Activated T-helper 1 cell treated with anti-CD3 and anti-CD28 coated beads, Interleukin-12 subunit alpha, Interleukin-12 subunit beta, Interleukin-2, Interleukin-4 antibody, amounts not matched to agents 30 ng/mL and 10 ng/mL and 1 ng/mL, durations not matched to agents 14 hours and 24 hours and 36 hours (primary cell): Measurements from ENCODE around the gene PKIB. TPM values are rescaled to one million over a fixed set of nuclear protein-coding genes. Genes with fewer than 3 reads are reported as not detected.

ENCODE experiments used
- DNase-seq: peaks from one replicate; pipeline ENCODE4 v3.0.0; 2021; ENCODE audit warnings: low spot score
- H3K27ac Mint-ChIP-seq: one replicate; pipeline ENCODE4 v1.8.0; 2021; ENCODE audit warnings: mild to moderate bottlenecking, mixed read lengths
- H3K27me3 Mint-ChIP-seq: one replicate; pipeline ENCODE4 v1.8.0; 2022; ENCODE audit warnings: mild to moderate bottlenecking, moderate library complexity, mixed read lengths; ENCODE audit not compliant: insufficient read depth
- H3K36me3 Mint-ChIP-seq: one replicate; pipeline ENCODE4 v1.8.0; 2021; ENCODE audit warnings: low read depth, mixed read lengths
- H3K4me1 Mint-ChIP-seq: one replicate; pipeline ENCODE4 v1.8.0; 2021; ENCODE audit warnings: low read depth, mixed read lengths
- H3K4me3 Mint-ChIP-seq: one replicate; pipeline ENCODE4 v1.8.0; 2021; ENCODE audit warnings: mild to moderate bottlenecking, moderate library complexity, mixed read lengths
- H3K9me3 Mint-ChIP-seq: one replicate; pipeline ENCODE4 v1.8.0; 2021; ENCODE audit warnings: mixed read lengths
- intact Hi-C: fragments of 100-400 bp; cut with micrococcal nuclease; formaldehyde crosslinking; loops from one replicate; pipeline ENCODE4 v1.15.1; 2024
- total RNA-seq: library from RNA; stranded (reverse); gene quantifications from 2 replicates; pipeline ENCODE4 v1.2.3, GENCODE V29; 2022

The PKIB gene
- total RNA-seq, 1 donor from 2014 or later: not detected

DNA sequence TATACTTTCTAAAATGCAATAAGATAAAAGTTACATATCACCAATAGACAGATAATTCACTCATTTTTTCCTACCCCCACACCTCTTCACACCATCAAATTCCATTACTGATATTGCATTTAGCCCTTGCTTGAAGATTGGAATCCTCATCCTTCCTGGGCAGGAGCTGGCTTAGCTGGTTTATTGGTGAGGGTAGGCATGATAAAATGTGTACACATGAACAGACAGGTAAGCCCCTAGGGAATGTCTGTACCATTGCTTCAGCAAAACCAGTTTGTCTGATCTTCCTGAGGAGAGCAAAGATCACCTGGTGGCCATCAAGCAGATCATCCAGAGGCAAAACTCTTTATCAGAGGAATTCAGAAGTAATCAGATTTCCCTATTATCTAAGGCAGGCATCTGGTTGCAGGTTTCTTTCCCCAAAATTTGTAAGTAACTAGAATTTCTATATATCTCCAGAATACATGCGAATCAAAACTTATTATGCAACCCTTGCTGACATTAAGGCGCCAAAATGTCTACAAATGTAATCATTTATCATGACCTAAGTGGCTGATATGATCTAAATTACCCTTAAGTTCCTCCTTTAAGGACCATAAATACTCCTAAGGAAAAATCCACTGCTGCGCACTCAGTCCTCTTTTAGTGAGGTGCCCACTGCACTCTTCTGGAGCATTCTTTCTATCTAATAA lies 162.7 kb downstream of the PKIB start:
- intact Hi-C loops: no loop called here
- no peaks in the 10 kb centered on the region for H3K9me3 Mint-ChIP-seq
- no peak overlapping the region for H3K4me3 Mint-ChIP-seq
- no peaks in the 10 kb centered on the region for H3K4me1 Mint-ChIP-seq
- DNase-seq: no peak
- H3K36me3 Mint-ChIP-seq: no peaks in the 10 kb centered on the region
- peaks cover 16% of the 10 kb centered on the region for H3K27me3 Mint-ChIP-seq
- no peak overlapping the region for H3K27ac Mint-ChIP-seq

Other genes with a start within 250 kb of the PKIB start
- 14.7 and 15.3 TPM in 2 replicates for gene HSF2, start 210.8 kb upstream of the PKIB start, total RNA-seq
- gene SERINC1, start 138.6 kb upstream of the PKIB start, total RNA-seq: 43.1 and 47.5 TPM in 2 replicates
- not detected in 2 replicates for gene FABP7, start 169.3 kb downstream of the PKIB start, total RNA-seq
- gene SMPDL3A, start 178.9 kb downstream of the PKIB start, total RNA-seq: 0.47 and 0.64 TPM in 2 replicates